Naive thymus-derived CD4-positive, alpha-beta T cell (primary cell): ENCODE data around the gene FBXO33. TPM values are rescaled to one million over a fixed set of nuclear protein-coding genes. Genes with fewer than 3 reads are reported as not detected.

Experiments used
- ATAC-seq: fragments of 150-1000 bp; cut with Tn5 transposase; 2 replicates; pipeline ENCODE4 v1.10.0; 2021; ENCODE audit warnings: mild to moderate bottlenecking, moderate library complexity
- CTCF ChIA-PET: fragments of 350-600 bp; sonication (Branson Sonifier 250); formaldehyde crosslinking; loops from one replicate; lab custom pipeline; 2021; ENCODE audit warnings: antibody characterized with exemption; lab: Charles Lee
- POLR2A ChIA-PET: fragments of 350-600 bp; sonication (Branson Sonifier 250); formaldehyde crosslinking; loops from one replicate; lab custom pipeline; 2021; ENCODE audit warnings: antibody characterized with exemption, inconsistent platforms; lab: Charles Lee
- DNase-seq, 9 donors: peaks; one replicate each; pipeline versions ENCODE4 v3.0.0 to v3.0.0-alpha.2; 2020 to 2022; ENCODE audit warnings: mixed read lengths in 1 of 9
- H3K27ac ChIP-seq: one replicate; pipeline ENCODE4 v1.7.0; 2013; ENCODE audit warnings: mild to moderate bottlenecking, low read depth, low read length, moderate library complexity
- H3K27me3 ChIP-seq, 2 donors: one replicate each; pipeline ENCODE4 v1.7.0; 2013; ENCODE audit warnings: low read length in 2 of 2, mild to moderate bottlenecking in 2 of 2, moderate library complexity in 2 of 2; ENCODE audit not compliant: control insufficient read depth in 2 of 2, insufficient read depth in 2 of 2
- H3K36me3 ChIP-seq, 3 experiments: 1 replicate in 2 of 3; 2 replicates in 1 of 3; pipeline ENCODE4 v1.7.0; 2013; ENCODE audit warnings: low read length in 3 of 3, mild to moderate bottlenecking in 3 of 3, moderate library complexity in 1 of 3; ENCODE audit not compliant: insufficient read depth in 3 of 3, control insufficient read depth in 2 of 3
- H3K4me1 ChIP-seq, 2 donors: one replicate each; pipeline ENCODE4 v1.7.0; 2013; ENCODE audit warnings: low read length in 2 of 2, mild to moderate bottlenecking in 2 of 2, moderate library complexity in 1 of 2; ENCODE audit not compliant: control insufficient read depth in 2 of 2, insufficient read depth in 2 of 2
- H3K4me3 ChIP-seq: 2 replicates; pipeline ENCODE4 v1.7.0; 2013; ENCODE audit warnings: mild to moderate bottlenecking, low read length
- H3K9me3 ChIP-seq, 3 experiments: 1 replicate in 2 of 3; 2 replicates in 1 of 3; pipeline ENCODE4 v1.7.0; 2013; ENCODE audit warnings: low read length in 3 of 3; ENCODE audit not compliant: control insufficient read depth in 2 of 3
- H3K27ac Mint-ChIP-seq, 9 donors: one replicate each; pipeline ENCODE4 v1.8.0; 2020 to 2022; ENCODE audit warnings: mixed read lengths in 9 of 9, mild to moderate bottlenecking in 8 of 9, moderate library complexity in 5 of 9, inconsistent platforms in 2 of 9
- H3K27me3 Mint-ChIP-seq, 5 donors: one replicate each; pipeline ENCODE4 v1.8.0; 2021 to 2022; ENCODE audit warnings: mixed read lengths in 5 of 5, mild to moderate bottlenecking in 1 of 5
- H3K36me3 Mint-ChIP-seq, 5 donors: one replicate each; pipeline ENCODE4 v1.8.0; 2020 to 2022; ENCODE audit warnings: mixed read lengths in 5 of 5, mild to moderate bottlenecking in 3 of 5, inconsistent platforms in 1 of 5
- H3K4me1 Mint-ChIP-seq, 7 donors: one replicate each; pipeline ENCODE4 v1.8.0; 2020 to 2022; ENCODE audit warnings: mixed read lengths in 7 of 7, mild to moderate bottlenecking in 3 of 7, inconsistent platforms in 1 of 7
- H3K4me3 Mint-ChIP-seq, 10 donors: one replicate each; pipeline ENCODE4 v1.8.0; 2020 to 2022; ENCODE audit warnings: mild to moderate bottlenecking in 10 of 10, mixed read lengths in 10 of 10, moderate library complexity in 6 of 10, inconsistent platforms in 2 of 10
- H3K9me3 Mint-ChIP-seq, 11 donors: one replicate each; pipeline ENCODE4 v1.8.0; 2020 to 2022; ENCODE audit warnings: mixed read lengths in 11 of 11, mild to moderate bottlenecking in 4 of 11, inconsistent platforms in 1 of 11, moderate library complexity in 1 of 11
- intact Hi-C, 2 donors: fragments of 100-400 bp; cut with micrococcal nuclease; formaldehyde crosslinking; loops; one replicate each; pipeline ENCODE4 v1.15.1; 2023
- polyA plus RNA-seq, 2 donors: library from polyadenylated mRNA; unstranded; fragments of 300-500 nt; fragmentation: Illumina TruSeq; gene quantifications; one replicate each; pipeline ENCODE4 v1.2.3, GENCODE V29; 2021
- total RNA-seq, 6 experiments: library from RNA in 5 of 6; stranded (reverse) in 5 of 6; gene quantifications; 1 replicate in 5 of 6; 2 replicates in 1 of 6; pipeline ENCODE4 v1.2.3 and lab custom pipeline; 2021 to 2026

FBXO33 gene
- total and polyA plus RNA-seq, 7 experiments from 2014 or later, result 16.5 to 68.2 (median 25.8) TPM

- Mint-ChIP-seq H3K36me3 (peaks cover 17 to 66% (median 47%) of the 10 kb centered on the region in 5 donors), H3K9me3 (peaks cover 0 to 16% (median 10%) of the 10 kb centered on the region in 11 donors), H3K4me3 (no peak overlapping the region), H3K27ac (no peak overlapping the region), H3K4me1 (peaks cover 0 to 14% (median 5%) of the 10 kb centered on the region in 7 donors), H3K27me3 (no peaks in the 10 kb centered on the region)
- ATAC-seq (no peak), DNase-seq (no peak)
- ChIA-PET CTCF (no interaction called here), POLR2A (no interaction called here)
- Histone ChIP-seq H3K9me3 (no peaks in the 10 kb centered on the region), H3K4me3 (no peak overlapping the region), H3K4me1 (no peaks in the 10 kb centered on the region), H3K27ac (no peak overlapping the region), H3K36me3 (peaks cover 0 to 27% (median 0%) of the 10 kb centered on the region in 3 experiments), H3K27me3 (no peaks in the 10 kb centered on the region)
- intact Hi-C loops, result no loop called here
Observed at GRCh38 chr14:39351708-39352107, 80.5 kb downstream of the FBXO33 start.

GRCh38 chr14:39350866-39351265, 81.4 kb downstream of the FBXO33 start:
- Histone ChIP-seq H3K36me3 (peaks cover 0 to 33% (median 0%) of the 10 kb centered on the region in 3 experiments), H3K4me3 (no peak overlapping the region), H3K27ac (no peak overlapping the region), H3K9me3 (no peaks in the 10 kb centered on the region), H3K27me3 (no peaks in the 10 kb centered on the region), H3K4me1 (no peaks in the 10 kb centered on the region)
- POLR2A ChIA-PET, result no interaction called here
- intact Hi-C loops, result no loop called here
- no peak overlapping the region for H3K4me3 Mint-ChIP-seq
- H3K4me1 Mint-ChIP-seq, result peaks cover 0 to 8% (median 0%) of the 10 kb centered on the region in 7 donors
- peaks cover 0 to 16% (median 6%) of the 10 kb centered on the region in 11 donors for H3K9me3 Mint-ChIP-seq
- no peak overlapping the region for H3K27ac Mint-ChIP-seq
- CTCF ChIA-PET, result no interaction called here
- peaks cover 12 to 63% (median 44%) of the 10 kb centered on the region in 5 donors for H3K36me3 Mint-ChIP-seq
- ATAC-seq, result no peak
- H3K27me3 Mint-ChIP-seq, result no peaks in the 10 kb centered on the region
- no peak for DNase-seq

Other genes with a start within 250 kb of the FBXO33 start
- 10 to 100 TPM; 18.4 to 29.1 (median 26.1) TPM for gene MIA2, start 198.5 kb downstream of the FBXO33 start, total RNA-seq
- 10 to 100 TPM; 20.5 to 30.6 TPM for gene MIA2, start 198.5 kb downstream of the FBXO33 start, polyA plus RNA-seq